Measurements from ENCODE around the gene CNTN4. TPM values are rescaled to one million over a fixed set of nuclear protein-coding genes. Genes with fewer than 3 reads are reported as not detected.

CNTN4 gene
- total and polyA plus RNA-seq, 2 donors (not counting 3 experiments of a cell fraction or from before 2014, with no cell fraction given), result not detected

- H3K9ac ChIP-seq (replicated peaks; ENCODE audit: extremely low read depth, insufficient read depth, low read length), result no peak overlapping the region
- no peak overlapping the region for H3K4me3 ChIP-seq (replicated peaks in 1 of 3; ENCODE audit: insufficient read depth in 1 of 3, low read depth in 1 of 3, low read length in 3 of 3)
- TF ChIP-seq GATA2 (IDR thresholded peaks at IDR 0.05; ENCODE audit: insufficient read depth, insufficient read length, low read depth, low read length) (no peak), POLR2A (IDR thresholded peaks at IDR 0.05; ENCODE audit: low read depth, low read length) (no peak), JUN (IDR thresholded peaks at IDR 0.05; ENCODE audit: borderline replicate concordance, insufficient read depth, insufficient read length, low read depth) (no peak), MYC (IDR thresholded peaks at IDR 0.05; ENCODE audit: low read depth, low read length) (no peak), MAX (IDR thresholded peaks at IDR 0.05; ENCODE audit: insufficient read depth, insufficient read length) (no peak), POLR2AphosphoS5 (IDR thresholded peaks at IDR 0.05; ENCODE audit: insufficient read depth, low read depth, low read length) (no peak), CTCF (IDR thresholded peaks at IDR 0.05; ENCODE audit: extremely low read depth in 1 of 2, insufficient read depth in 1 of 2, low read depth in 1 of 2, low read length in 2 of 2) (no peak), FOS (IDR thresholded peaks at IDR 0.05; ENCODE audit: borderline replicate concordance, insufficient read depth, low read length) (no peak), EZH2 (IDR thresholded peaks at IDR 0.05; ENCODE audit: borderline replicate concordance, low read depth, low read length, severe bottlenecking) (no peak)
- no peaks in the 10 kb centered on the region for H3K27me3 ChIP-seq (ENCODE audit: control insufficient read depth in 2 of 2, insufficient read depth in 2 of 2, low read length in 2 of 2)
- FAIRE-seq, result no peak
- dilution Hi-C loops (cut with MboI; ENCODE audit: extremely low pct_ligation_motif_present, low sequenced_read_pairs), result no loop called here
- no peak overlapping the region for H3K4me2 ChIP-seq (ENCODE audit: insufficient read depth, low read length)
- H3K9me3 ChIP-seq (replicated peaks; ENCODE audit: control insufficient read depth, insufficient read depth, low read length), result peaks cover 3% of the 10 kb centered on the region
- intact Hi-C loops (cut with micrococcal nuclease), result no loop called here
- no peak overlapping the region for H2AFZ ChIP-seq (ENCODE audit: low read depth, low read length)
- DNase-seq (ENCODE audit: low read depth, low spot score), result no peak
- ChIA-PET CTCF (no interaction called here), POLR2A (no interaction called here)
- no peaks in the 10 kb centered on the region for H3K36me3 ChIP-seq (ENCODE audit: control insufficient read depth in 2 of 2, extremely low read depth in 1 of 2, insufficient read depth in 2 of 2, low read length in 2 of 2)
- no peaks in the 10 kb centered on the region for H3K79me2 ChIP-seq (ENCODE audit: control insufficient read depth, insufficient read depth, low read length)
- H3K4me1 ChIP-seq (ENCODE audit: control insufficient read depth, extremely low read depth, insufficient read depth, low read length), result no peaks in the 10 kb centered on the region
- no peaks in the 10 kb centered on the region for H4K20me1 ChIP-seq (replicated peaks; ENCODE audit: control insufficient read depth, extremely low read depth, insufficient read depth, low read length)
- no peaks in the 10 kb centered on the region for H3K9me1 ChIP-seq (replicated peaks; ENCODE audit: control insufficient read depth, extremely low read depth, insufficient read depth, low read length)
- H3K27ac ChIP-seq (ENCODE audit: insufficient read depth, low read depth, low read length), result no peak overlapping the region
- BruUV-seq (replicated peaks), result no TSS peak
These were observed 294.3 kb downstream of the CNTN4 start for GRCh38 chr3:2392981-2393380.

Data from endothelial cell of umbilical vein (primary cell).